ENCODE measurements around the gene NDC80. TPM values are rescaled to one million over a fixed set of nuclear protein-coding genes. Genes with fewer than 3 reads are reported as not detected.

Gene NDC80
- polyA plus RNA-seq, 4 donors: 0.81 to 16.0 (median 6.9) TPM

- peaks cover 0 to 8% (median 6%) of the 10 kb centered on the region in 3 donors for H3K36me3 ChIP-seq (ENCODE audit: control insufficient read depth in 3 of 3, insufficient read depth in 2 of 3, low read depth in 1 of 3, low read length in 3 of 3)
- H3K9me3 ChIP-seq (ENCODE audit: control insufficient read depth in 2 of 2, insufficient read depth in 1 of 2, low read depth in 1 of 2, low read length in 1 of 2): no peaks in the 10 kb centered on the region
- H3K27ac ChIP-seq (ENCODE audit: low read depth in 1 of 3, low read length in 2 of 3): no peak overlapping the region
- no peak overlapping the region for H3K4me3 ChIP-seq (ENCODE audit: low read depth in 1 of 3, low read length in 3 of 3)
- FAIRE-seq: peak; percentile 44
- peak; percentile 37 to 50 for DNase-seq
- no peaks in the 10 kb centered on the region for H3K4me1 ChIP-seq (ENCODE audit: control insufficient read depth in 3 of 3, insufficient read depth in 2 of 3, low read depth in 1 of 3, low read length in 2 of 3)
- 55 to 58% (median 55%) methylated on average over 4 of the region's 4 CpGs for WGBS, 3 donors
- H3K27me3 ChIP-seq (ENCODE audit: control insufficient read depth in 3 of 3, insufficient read depth in 3 of 3, low read length in 3 of 3): no peaks in the 10 kb centered on the region
Observed at GRCh38 chr18:2547477-2548087, 23.8 kb upstream of the NDC80 start.

DNA sequence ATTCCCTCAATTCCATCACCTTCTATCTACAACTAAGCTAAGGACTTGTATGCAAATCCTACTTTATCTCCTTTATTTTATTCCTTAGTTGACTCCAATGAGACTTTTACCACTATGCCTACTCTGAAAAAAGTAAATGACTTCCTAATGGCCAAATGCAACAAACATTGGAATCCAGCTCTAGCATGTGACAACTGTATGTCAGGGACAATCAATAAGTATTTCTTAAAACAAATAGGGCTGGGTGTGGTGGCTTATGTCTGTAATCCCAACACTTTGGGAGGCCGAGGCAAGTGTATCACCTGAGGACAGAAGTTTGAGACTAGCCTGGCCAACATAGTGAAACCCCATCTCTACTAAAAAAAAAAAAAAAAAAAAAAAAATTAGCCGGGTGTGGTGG is 21.9 kb upstream of the NDC80 start:
- no peak for DNase-seq
- 87 to 100% (median 94%) methylated on average over 2 of the region's 2 CpGs for WGBS, 3 donors
- H3K36me3 ChIP-seq (ENCODE audit: control insufficient read depth in 3 of 3, insufficient read depth in 2 of 3, low read depth in 1 of 3, low read length in 3 of 3): peaks cover 0 to 6% (median 6%) of the 10 kb centered on the region in 3 donors
- FAIRE-seq: no peak
- no peak overlapping the region for H3K27ac ChIP-seq (ENCODE audit: low read depth in 1 of 3, low read length in 2 of 3)
- H3K27me3 ChIP-seq (ENCODE audit: control insufficient read depth in 3 of 3, insufficient read depth in 3 of 3, low read length in 3 of 3): no peaks in the 10 kb centered on the region
- H3K4me3 ChIP-seq (ENCODE audit: low read depth in 1 of 3, low read length in 3 of 3): no peak overlapping the region
- no peaks in the 10 kb centered on the region for H3K4me1 ChIP-seq (ENCODE audit: control insufficient read depth in 3 of 3, insufficient read depth in 2 of 3, low read depth in 1 of 3, low read length in 2 of 3)
- no peaks in the 10 kb centered on the region for H3K9me3 ChIP-seq (ENCODE audit: control insufficient read depth in 2 of 2, insufficient read depth in 1 of 2, low read depth in 1 of 2, low read length in 1 of 2)

- H3K36me3 ChIP-seq (ENCODE audit: control insufficient read depth in 3 of 3, insufficient read depth in 2 of 3, low read depth in 1 of 3, low read length in 3 of 3): peaks cover 0 to 6% (median 6%) of the 10 kb centered on the region in 3 donors
- no peak overlapping the region for H3K4me3 ChIP-seq (ENCODE audit: low read depth in 1 of 3, low read length in 3 of 3)
- H3K9me3 ChIP-seq (ENCODE audit: control insufficient read depth in 2 of 2, insufficient read depth in 1 of 2, low read depth in 1 of 2, low read length in 1 of 2): no peaks in the 10 kb centered on the region
- FAIRE-seq: no peak
- H3K27me3 ChIP-seq (ENCODE audit: control insufficient read depth in 3 of 3, insufficient read depth in 3 of 3, low read length in 3 of 3): no peaks in the 10 kb centered on the region
- WGBS, 3 donors: 80 to 90% (median 83%) methylated on average over 3 of the region's 3 CpGs
- no peak for DNase-seq
- no peak overlapping the region for H3K27ac ChIP-seq (ENCODE audit: low read depth in 1 of 3, low read length in 2 of 3)
- no peaks in the 10 kb centered on the region for H3K4me1 ChIP-seq (ENCODE audit: control insufficient read depth in 3 of 3, insufficient read depth in 2 of 3, low read depth in 1 of 3, low read length in 2 of 3)
Observed at GRCh38 chr18:2551425-2551824, 19.9 kb upstream of the NDC80 start.

DNA sequence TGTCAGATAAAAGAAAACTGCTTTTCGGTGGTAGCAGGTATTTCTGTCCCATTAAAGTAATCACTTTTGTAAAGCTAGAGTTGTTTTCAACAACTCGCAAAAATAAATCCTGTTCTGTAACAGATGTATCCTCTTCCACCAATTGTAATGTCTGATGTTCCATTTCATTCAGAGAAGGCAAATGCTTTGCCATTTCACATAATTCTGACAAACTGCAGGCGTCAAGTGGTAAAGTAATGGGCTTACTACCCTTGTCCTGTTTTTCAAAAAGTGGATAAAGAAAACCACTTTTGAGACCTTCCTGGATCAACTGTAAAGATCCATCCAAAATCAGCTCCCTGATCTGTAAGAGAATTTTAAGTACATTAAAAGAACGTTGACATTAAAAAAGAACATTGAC is 16.7 kb upstream of the NDC80 start:
- H3K27me3 ChIP-seq (ENCODE audit: control insufficient read depth in 3 of 3, insufficient read depth in 3 of 3, low read length in 3 of 3): no peaks in the 10 kb centered on the region
- no peak for DNase-seq
- no peak overlapping the region for H3K27ac ChIP-seq (ENCODE audit: low read depth in 1 of 3, low read length in 2 of 3)
- no peaks in the 10 kb centered on the region for H3K4me1 ChIP-seq (ENCODE audit: control insufficient read depth in 3 of 3, insufficient read depth in 2 of 3, low read depth in 1 of 3, low read length in 2 of 3)
- WGBS, 3 donors: 90 to 93% (median 91%) methylated on average over 4 of the region's 4 CpGs
- H3K9me3 ChIP-seq (ENCODE audit: control insufficient read depth in 2 of 2, insufficient read depth in 1 of 2, low read depth in 1 of 2, low read length in 1 of 2): no peaks in the 10 kb centered on the region
- peaks cover 0 to 6% (median 1%) of the 10 kb centered on the region in 3 donors for H3K36me3 ChIP-seq (ENCODE audit: control insufficient read depth in 3 of 3, insufficient read depth in 2 of 3, low read depth in 1 of 3, low read length in 3 of 3)
- FAIRE-seq: no peak
- H3K4me3 ChIP-seq (ENCODE audit: low read depth in 1 of 3, low read length in 3 of 3): no peak overlapping the region

- WGBS, 3 donors: 73 to 83% (median 81%) methylated on average over 4 of the region's 4 CpGs
- H3K4me3 ChIP-seq (ENCODE audit: low read depth in 1 of 3, low read length in 3 of 3): no peak overlapping the region
- FAIRE-seq (no peak), DNase-seq (no peak)
- H3K4me1 ChIP-seq (ENCODE audit: control insufficient read depth in 3 of 3, insufficient read depth in 2 of 3, low read depth in 1 of 3, low read length in 2 of 3): no peaks in the 10 kb centered on the region
- H3K36me3 ChIP-seq (ENCODE audit: control insufficient read depth in 3 of 3, insufficient read depth in 2 of 3, low read depth in 1 of 3, low read length in 3 of 3): peaks cover 0 to 6% (median 0%) of the 10 kb centered on the region in 3 donors
- H3K9me3 ChIP-seq (ENCODE audit: control insufficient read depth in 2 of 2, insufficient read depth in 1 of 2, low read depth in 1 of 2, low read length in 1 of 2): no peaks in the 10 kb centered on the region
- H3K27me3 ChIP-seq (ENCODE audit: control insufficient read depth in 3 of 3, insufficient read depth in 3 of 3, low read length in 3 of 3): no peaks in the 10 kb centered on the region
- no peak overlapping the region for H3K27ac ChIP-seq (ENCODE audit: low read depth in 1 of 3, low read length in 2 of 3)
Observed at GRCh38 chr18:2555895-2556294, 15.5 kb upstream of the NDC80 start.

- WGBS, 3 donors: 0 to 80% (median 50%) methylated on average over 1 of the region's 1 CpG
Observed at GRCh38 chr18:2557536-2557935, 13.8 kb upstream of the NDC80 start.

DNA sequence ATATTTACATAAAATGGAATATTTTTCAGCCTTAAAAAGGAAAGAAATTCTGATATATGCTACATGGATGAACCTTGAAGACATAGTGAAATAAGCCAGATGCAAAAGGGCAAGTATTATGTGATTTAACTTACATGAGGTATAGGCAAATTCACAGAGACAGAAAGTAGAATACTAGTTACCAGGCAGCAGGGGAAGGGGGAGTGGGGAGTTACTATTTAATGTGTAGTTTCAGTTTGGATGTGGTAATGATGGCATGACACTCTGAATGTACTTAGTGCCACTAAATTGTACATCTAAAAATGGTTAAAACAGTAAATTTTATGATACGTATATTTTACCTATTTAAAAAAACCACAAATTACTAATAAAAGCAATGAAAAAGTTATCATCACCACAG is 12.1 kb upstream of the NDC80 start:
- peaks cover 0 to 8% (median 0%) of the 10 kb centered on the region in 3 donors for H3K36me3 ChIP-seq (ENCODE audit: control insufficient read depth in 3 of 3, insufficient read depth in 2 of 3, low read depth in 1 of 3, low read length in 3 of 3)
- no peaks in the 10 kb centered on the region for H3K27me3 ChIP-seq (ENCODE audit: control insufficient read depth in 3 of 3, insufficient read depth in 3 of 3, low read length in 3 of 3)
- WGBS, 3 donors: 96 to 97% (median 96%) methylated on average over 1 of the region's 1 CpG
- no peak for FAIRE-seq
- DNase-seq: no peak
- H3K9me3 ChIP-seq (ENCODE audit: control insufficient read depth in 2 of 2, insufficient read depth in 1 of 2, low read depth in 1 of 2, low read length in 1 of 2): no peaks in the 10 kb centered on the region
- H3K27ac ChIP-seq (ENCODE audit: low read depth in 1 of 3, low read length in 2 of 3): no peak overlapping the region
- H3K4me1 ChIP-seq (ENCODE audit: control insufficient read depth in 3 of 3, insufficient read depth in 2 of 3, low read depth in 1 of 3, low read length in 2 of 3): no peaks in the 10 kb centered on the region
- H3K4me3 ChIP-seq (ENCODE audit: low read depth in 1 of 3, low read length in 3 of 3): no peak overlapping the region

More at GRCh38 chr18:2557536-2557935, 13.8 kb upstream of the NDC80 start:
- H3K4me1 ChIP-seq (ENCODE audit: control insufficient read depth in 3 of 3, insufficient read depth in 2 of 3, low read depth in 1 of 3, low read length in 2 of 3): no peaks in the 10 kb centered on the region
- H3K27me3 ChIP-seq (ENCODE audit: control insufficient read depth in 3 of 3, insufficient read depth in 3 of 3, low read length in 3 of 3): no peaks in the 10 kb centered on the region
- H3K9me3 ChIP-seq (ENCODE audit: control insufficient read depth in 2 of 2, insufficient read depth in 1 of 2, low read depth in 1 of 2, low read length in 1 of 2): no peaks in the 10 kb centered on the region
- FAIRE-seq: no peak
- DNase-seq: no peak
- no peak overlapping the region for H3K4me3 ChIP-seq (ENCODE audit: low read depth in 1 of 3, low read length in 3 of 3)
- H3K36me3 ChIP-seq (ENCODE audit: control insufficient read depth in 3 of 3, insufficient read depth in 2 of 3, low read depth in 1 of 3, low read length in 3 of 3): peaks cover 0 to 4% (median 0%) of the 10 kb centered on the region in 3 donors
- no peak overlapping the region for H3K27ac ChIP-seq (ENCODE audit: low read depth in 1 of 3, low read length in 2 of 3)

- no peaks in the 10 kb centered on the region for H3K27me3 ChIP-seq (ENCODE audit: control insufficient read depth in 3 of 3, insufficient read depth in 3 of 3, low read length in 3 of 3)
- H3K4me1 ChIP-seq (ENCODE audit: control insufficient read depth in 3 of 3, insufficient read depth in 2 of 3, low read depth in 1 of 3, low read length in 2 of 3): peaks cover 0 to 2% (median 0%) of the 10 kb centered on the region in 3 donors
- H3K4me3 ChIP-seq (ENCODE audit: low read depth in 1 of 3, low read length in 3 of 3): no peak overlapping the region
- peaks cover 0 to 14% (median 0%) of the 10 kb centered on the region in 3 donors for H3K36me3 ChIP-seq (ENCODE audit: control insufficient read depth in 3 of 3, insufficient read depth in 2 of 3, low read depth in 1 of 3, low read length in 3 of 3)
- no peaks in the 10 kb centered on the region for H3K9me3 ChIP-seq (ENCODE audit: control insufficient read depth in 2 of 2, insufficient read depth in 1 of 2, low read depth in 1 of 2, low read length in 1 of 2)
- peak in 1 of 2 donors; percentile 67 for DNase-seq
- 63 to 72% (median 63%) methylated on average over 1 of the region's 1 CpG for WGBS, 3 donors
- H3K27ac ChIP-seq (ENCODE audit: low read depth in 1 of 3, low read length in 2 of 3): no peak overlapping the region
- FAIRE-seq: peak; percentile 72
Observed at GRCh38 chr18:2564373-2564772, 7.0 kb upstream of the NDC80 start.

DNA sequence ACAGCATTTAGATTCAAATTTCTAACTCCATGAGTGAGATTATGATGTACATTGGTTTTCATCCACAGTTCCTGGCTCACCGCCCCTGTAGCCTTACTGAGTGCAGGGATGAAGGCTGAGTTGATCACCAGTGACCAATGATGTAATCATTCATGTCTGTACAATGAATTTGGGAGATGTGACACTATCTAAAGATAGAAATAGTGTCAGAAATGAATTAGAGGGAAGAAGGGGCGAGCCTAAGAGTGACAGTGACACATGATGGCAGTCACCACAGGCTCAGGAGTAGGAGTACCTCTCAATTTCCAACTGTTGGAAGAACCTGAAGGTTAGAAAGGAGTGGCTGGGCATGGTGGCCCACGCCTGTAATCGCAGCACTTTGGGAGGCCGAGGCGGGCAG is 3.2 kb upstream of the NDC80 start:
- Histone ChIP-seq H3K4me3 (ENCODE audit: low read depth in 1 of 3, low read length in 3 of 3) (no peak overlapping the region), H3K27ac (ENCODE audit: low read depth in 1 of 3, low read length in 2 of 3) (no peak overlapping the region), H3K9me3 (ENCODE audit: control insufficient read depth in 2 of 2, insufficient read depth in 1 of 2, low read depth in 1 of 2, low read length in 1 of 2) (no peaks in the 10 kb centered on the region), H3K4me1 (ENCODE audit: control insufficient read depth in 3 of 3, insufficient read depth in 2 of 3, low read depth in 1 of 3, low read length in 2 of 3) (peaks cover 0 to 15% (median 3%) of the 10 kb centered on the region in 3 donors), H3K36me3 (ENCODE audit: control insufficient read depth in 3 of 3, insufficient read depth in 2 of 3, low read depth in 1 of 3, low read length in 3 of 3) (peaks cover 0 to 9% (median 0%) of the 10 kb centered on the region in 3 donors), H3K27me3 (ENCODE audit: control insufficient read depth in 3 of 3, insufficient read depth in 3 of 3, low read length in 3 of 3) (no peaks in the 10 kb centered on the region)
- FAIRE-seq (no peak), DNase-seq (no peak)
- WGBS, 3 donors: 70 to 75% (median 74%) methylated on average over 6 of the region's 6 CpGs

All from small intestine (tissue), 7 donors.